Sigmoid colon (tissue), 7 donors: ENCODE results near the gene LASP1. TPM values are rescaled to one million over a fixed set of nuclear protein-coding genes. Genes with fewer than 3 reads are reported as not detected.
A peak's percentile ranks its signal among the peaks of the same experiment; 100 is the strongest.

Experiments used
- DNase-seq: peaks from one replicate; pipeline ENCODE4 v3.0.0-alpha.2; 2019
- H3K27ac ChIP-seq, 4 donors: fragments of 200-600 bp; sonication (generic); one replicate each; pipeline ENCODE4 v1.5.1; 2016 to 2019; ENCODE audit warnings: mild to moderate bottlenecking in 1 of 4
- H3K27me3 ChIP-seq, 3 donors: fragments of 200-600 bp; sonication (generic); one replicate each; pipeline ENCODE4 v1.5.1; 2019; ENCODE audit warnings: mild to moderate bottlenecking in 1 of 3
- H3K36me3 ChIP-seq, 4 donors: fragments of 200-600 bp; sonication (generic); one replicate each; pipeline ENCODE4 v1.5.1; 2016 to 2019
- H3K4me1 ChIP-seq, 4 donors: fragments of 200-600 bp; sonication (generic); one replicate each; pipeline ENCODE4 v1.5.1; 2017 to 2019
- H3K4me3 ChIP-seq, 4 donors: fragments of 200-600 bp; sonication (generic); one replicate each; pipeline ENCODE4 v1.5.1; 2017 to 2019; ENCODE audit warnings: mild to moderate bottlenecking in 2 of 4, moderate library complexity in 1 of 4
- H3K9me3 ChIP-seq, 4 donors: fragments of 200-600 bp in 3 of 4; sonication (generic) in 3 of 4; one replicate each; pipeline versions ENCODE4 v1.5.1 to v1.6.1; 2013 to 2019
- CTCF ChIP-seq, 4 experiments: fragments of 450-650 bp in 3 of 4; fragments of 200-600 bp in 1 of 4; IDR thresholded peaks; one replicate each; pipeline ENCODE4 v1.5.1; 2016 to 2019; ENCODE audit warnings: antibody characterized with exemption in 4 of 4, mild to moderate bottlenecking in 3 of 4, moderate library complexity in 2 of 4
- EP300 ChIP-seq, 4 donors: sonication (generic); formaldehyde crosslinking; IDR thresholded peaks; one replicate each; pipeline ENCODE4 v1.6.1; 2017; ENCODE audit warnings: antibody characterized with exemption in 4 of 4
- POLR2A ChIP-seq, 2 donors: fragments of 450-650 bp; IDR thresholded peaks; one replicate each; pipeline ENCODE4 v1.6.1; 2016; ENCODE audit warnings: antibody characterized with exemption in 2 of 2, mild to moderate bottlenecking in 2 of 2, moderate library complexity in 2 of 2
- POLR2AphosphoS5 ChIP-seq, 4 donors: sonication (generic); formaldehyde crosslinking; IDR thresholded peaks; one replicate each; pipeline ENCODE4 v1.6.1; 2017; ENCODE audit warnings: antibody characterized with exemption in 4 of 4
- WGBS, 2 donors: extraction: QIAGEN DNeasy Blood & Tissue Kit; methylation state at CpG; one replicate each; pipeline ENCODE4 v1.1.7; 2013; 5-methylcytosine and 5-hydroxymethylcytosine counted together
- intact Hi-C: fragments of 100-400 bp; cut with DNase I; formaldehyde crosslinking; loops from one replicate; pipeline ENCODE4 v1.15.1; 2023
- polyA plus RNA-seq, 3 donors: library from polyadenylated mRNA; stranded (reverse); fragments of 200-250 nt; gene quantifications; one replicate each; pipeline ENCODE4 v1.2.3, GENCODE V29; 2013
- total RNA-seq, 4 donors: library from RNA; depleted of rRNA; stranded (reverse); fragments of >200 nt; gene quantifications; one replicate each; pipeline ENCODE4 v1.1.0, GENCODE V29; 2016
- donor health status: healthy with polysubstance abuse.
- donor health status: Bipolar disorder and iron deficiency.
- donor health status: healthy.

Gene LASP1
- total and polyA plus RNA-seq, 7 donors = 27.6 to 205 (median 64.8) TPM

- H3K4me1 ChIP-seq = peaks cover 0 to 80% (median 66%) of the 10 kb centered on the region in 4 donors
- no peak overlapping the region for H3K4me3 ChIP-seq
- intact Hi-C loops = no loop called here
- no peaks in the 10 kb centered on the region for H3K9me3 ChIP-seq
- TF ChIP-seq EP300 (IDR thresholded peaks at IDR 0.05) = no peak
- no peak for TF ChIP-seq POLR2A (IDR thresholded peaks at IDR 0.05)
- no peak for TF ChIP-seq CTCF (IDR thresholded peaks at IDR 0.05)
- TF ChIP-seq POLR2AphosphoS5 (IDR thresholded peaks at IDR 0.05) = no peak
- DNase-seq = no peak
- H3K27me3 ChIP-seq = no peaks in the 10 kb centered on the region
- 42 to 71% methylated on average over 12 of the region's 12 CpGs for WGBS, 2 donors
- H3K27ac ChIP-seq = peak overlapping the region; percentile 65 to 69 (median 67)
- H3K36me3 ChIP-seq = peaks cover 0 to 27% (median 13%) of the 10 kb centered on the region in 4 donors
Measured at GRCh38 chr17:38897671-38898290, 27.9 kb downstream of the LASP1 start.

GRCh38 chr17:38898291-38898679 is 28.4 kb downstream of the LASP1 start:
- peak overlapping the region; percentile 65 to 69 (median 67) for H3K27ac ChIP-seq
- no peaks in the 10 kb centered on the region for H3K9me3 ChIP-seq
- WGBS, 2 donors = 12 to 27% methylated on average over 9 of the region's 9 CpGs
- H3K36me3 ChIP-seq = peaks cover 3 to 28% (median 15%) of the 10 kb centered on the region in 4 donors
- intact Hi-C loops = no loop called here
- peaks cover 0 to 75% (median 61%) of the 10 kb centered on the region in 4 donors for H3K4me1 ChIP-seq
- DNase-seq = no peak
- no peaks in the 10 kb centered on the region for H3K27me3 ChIP-seq
- TF ChIP-seq POLR2A (IDR thresholded peaks at IDR 0.05) = no peak
- no peak for TF ChIP-seq EP300 (IDR thresholded peaks at IDR 0.05)
- no peak for TF ChIP-seq CTCF (IDR thresholded peaks at IDR 0.05)
- TF ChIP-seq POLR2AphosphoS5 (IDR thresholded peaks at IDR 0.05) = no peak
- no peak overlapping the region for H3K4me3 ChIP-seq

- intact Hi-C loops = no loop called here
- Histone ChIP-seq H3K4me3 (no peak overlapping the region), H3K27ac (peak overlapping the region in 3 of 4 donors; percentile 67 to 69 (median 67)), H3K27me3 (no peaks in the 10 kb centered on the region), H3K9me3 (no peaks in the 10 kb centered on the region), H3K36me3 (peaks cover 3 to 34% (median 17%) of the 10 kb centered on the region in 4 donors), H3K4me1 (peaks cover 0 to 69% (median 55%) of the 10 kb centered on the region in 4 donors)
- WGBS, 2 donors = 38 to 41% methylated on average over 11 of the region's 11 CpGs
- TF ChIP-seq CTCF (IDR thresholded peaks at IDR 0.05) = no peak
- TF ChIP-seq POLR2AphosphoS5 (IDR thresholded peaks at IDR 0.05) = peak in 1 of 4 donors; percentile 13
- no peak for DNase-seq
Measured at GRCh38 chr17:38898812-38899348, 29.0 kb downstream of the LASP1 start.

GRCh38 chr17:38899421-38899820 is 29.6 kb downstream of the LASP1 start:
- TF ChIP-seq POLR2A (IDR thresholded peaks at IDR 0.05) = no peak
- TF ChIP-seq CTCF (IDR thresholded peaks at IDR 0.05) = no peak
- no peak for TF ChIP-seq EP300 (IDR thresholded peaks at IDR 0.05)
- no peak for TF ChIP-seq POLR2AphosphoS5 (IDR thresholded peaks at IDR 0.05)
- Histone ChIP-seq H3K36me3 (peaks cover 3 to 39% (median 20%) of the 10 kb centered on the region in 4 donors), H3K27ac (peak overlapping the region in 3 of 4 donors; percentile 67 to 69 (median 67)), H3K27me3 (no peaks in the 10 kb centered on the region), H3K9me3 (no peaks in the 10 kb centered on the region), H3K4me1 (peaks cover 0 to 63% (median 51%) of the 10 kb centered on the region in 4 donors), H3K4me3 (no peak overlapping the region)
- DNase-seq = no peak
- 54 to 82% methylated on average over 5 of the region's 5 CpGs for WGBS, 2 donors
- intact Hi-C loops = no loop called here
